ENCODE results near the gene MMP14.

- no peak for TF ChIP-seq CTCF (conservative IDR thresholded peaks at IDR 0.05)
- no peak for TF ChIP-seq EZH2 (IDR thresholded peaks at IDR 0.05; ENCODE audit: low read depth)
Observed at GRCh38 chr14:22813145-22813544, 23.2 kb upstream of the MMP14 start.

Measured in PC-9 (cell line).